Measurements from ENCODE around the gene NAA25.

GRCh38 chr12:112061137-112061536 is 47.4 kb downstream of the NAA25 start:
- TF ChIP-seq CTCF (IDR thresholded peaks at IDR 0.05; ENCODE audit: poor library complexity) (no peak), EZH2phosphoT487 (IDR thresholded peaks at IDR 0.05; ENCODE audit: low read depth, severe bottlenecking, unreplicated experiment) (no peak), EZH2 (IDR thresholded peaks at IDR 0.05; ENCODE audit: borderline replicate concordance) (no peak)
